GM21825 (cell line): ENCODE results near the gene AMBP.
"Not testable (repeated sequence)": the region's sequence is repeated elsewhere in the genome, so short reads cannot be mapped to it uniquely, and the experiment has no call there.

Source experiments
- ATAC-seq: cut with Tn5 transposase; IDR thresholded peaks from one replicate; pipeline ENCODE4 v1.9.1; 2021; ENCODE audit warnings: mild to moderate bottlenecking, moderate library complexity; ENCODE audit not compliant: unreplicated experiment

AMBP gene

GRCh38 chr9:114053246-114054005, 24.7 kb downstream of the AMBP start:
- no peak for ATAC-seq

GRCh38 chr9:114051706-114052105, 26.4 kb downstream of the AMBP start:
- ATAC-seq: no peak

- ATAC-seq: no peak
Measured at GRCh38 chr9:114051281-114051680, 26.8 kb downstream of the AMBP start.

- no peak for ATAC-seq
Measured at GRCh38 chr9:114050646-114051045, 27.5 kb downstream of the AMBP start.

GRCh38 chr9:114050226-114050568, 27.9 kb downstream of the AMBP start:
- no peak for ATAC-seq

GRCh38 chr9:114049441-114050225, 28.5 kb downstream of the AMBP start:
- ATAC-seq: no peak

GRCh38 chr9:114048533-114049415, 29.3 kb downstream of the AMBP start:
- no peak for ATAC-seq

- ATAC-seq: no peak
Measured at GRCh38 chr9:114047717-114048116, 30.4 kb downstream of the AMBP start.

GRCh38 chr9:114046875-114047274, 31.2 kb downstream of the AMBP start:
- no peak for ATAC-seq

GRCh38 chr9:114046237-114046755, 31.8 kb downstream of the AMBP start:
- no peak for ATAC-seq

GRCh38 chr9:114043660-114044059, 34.4 kb downstream of the AMBP start:
- not testable (repeated sequence) for ATAC-seq

GRCh38 chr9:114039484-114039883, 38.6 kb downstream of the AMBP start:
- ATAC-seq: no peak

- no peak for ATAC-seq
Measured at GRCh38 chr9:114038724-114039313, 39.3 kb downstream of the AMBP start.

- no peak for ATAC-seq
Measured at GRCh38 chr9:114037961-114038723, 40.0 kb downstream of the AMBP start.

GRCh38 chr9:114037249-114037648, 40.9 kb downstream of the AMBP start:
- no peak for ATAC-seq

- ATAC-seq: no peak
Measured at GRCh38 chr9:114035845-114036801, 42.0 kb downstream of the AMBP start.

- ATAC-seq: no peak
Measured at GRCh38 chr9:114035221-114035844, 42.8 kb downstream of the AMBP start.

- ATAC-seq: no peak
Measured at GRCh38 chr9:114034661-114035062, 43.4 kb downstream of the AMBP start.
